ENCODE data around the gene LCOR. TPM values are rescaled to one million over a fixed set of nuclear protein-coding genes. Genes with fewer than 3 reads are reported as not detected.

The LCOR gene
- total and polyA plus RNA-seq, 11 donors = 4.3 to 31.4 (median 17.4) TPM

GRCh38 chr10:96968682-96969423 is 136.8 kb downstream of the LCOR start:
- Histone ChIP-seq H3K4me1 (no peaks in the 10 kb centered on the region), H3K27me3 (no peaks in the 10 kb centered on the region), H3K9me3 (no peaks in the 10 kb centered on the region), H3K36me3 (no peaks in the 10 kb centered on the region), H3K27ac (no peak overlapping the region), H3K4me3 (no peak overlapping the region)
- no peak for ATAC-seq
- DNase-seq = no peak
- intact Hi-C loops (cut with DNase I) = no loop called here
- no peak for TF ChIP-seq CTCF (IDR thresholded peaks at IDR 0.05)
- TF ChIP-seq POLR2A (IDR thresholded peaks at IDR 0.05) = no peak
- 92 to 98% (median 96%) methylated on average over 5 of the region's 5 CpGs for WGBS, 4 donors

GRCh38 chr10:96971324-96971723 is 139.2 kb downstream of the LCOR start:
- ATAC-seq (no peak), DNase-seq (no peak)
- H3K27me3 ChIP-seq = no peaks in the 10 kb centered on the region
- no peaks in the 10 kb centered on the region for H3K9me3 ChIP-seq
- WGBS, 4 donors = 85 to 95% (median 91%) methylated on average over 2 of the region's 2 CpGs
- TF ChIP-seq CTCF (IDR thresholded peaks at IDR 0.05) (no peak), POLR2A (IDR thresholded peaks at IDR 0.05) (no peak)
- peaks cover 0 to 9% (median 0%) of the 10 kb centered on the region in 12 donors for H3K4me1 ChIP-seq
- intact Hi-C loops (cut with DNase I) = no loop called here
- no peaks in the 10 kb centered on the region for H3K36me3 ChIP-seq
- no peak overlapping the region for H3K27ac ChIP-seq
- no peak overlapping the region for H3K4me3 ChIP-seq

GRCh38 chr10:96972264-96972663 is 140.2 kb downstream of the LCOR start:
- DNase-seq = no peak
- no peak for ATAC-seq
- intact Hi-C loops (cut with DNase I) = no loop called here
- H3K4me1 ChIP-seq = peaks cover 0 to 9% (median 0%) of the 10 kb centered on the region in 12 donors
- TF ChIP-seq POLR2A (IDR thresholded peaks at IDR 0.05) = no peak
- TF ChIP-seq CTCF (IDR thresholded peaks at IDR 0.05) = no peak
- H3K9me3 ChIP-seq = no peaks in the 10 kb centered on the region
- no peak overlapping the region for H3K27ac ChIP-seq
- H3K27me3 ChIP-seq = no peaks in the 10 kb centered on the region
- 89 to 91% (median 90%) methylated on average over 1 of the region's 1 CpG for WGBS, 4 donors
- H3K4me3 ChIP-seq = no peak overlapping the region
- no peaks in the 10 kb centered on the region for H3K36me3 ChIP-seq

GRCh38 chr10:96973809-96974747 is 142.0 kb downstream of the LCOR start:
- Histone ChIP-seq H3K36me3 (no peaks in the 10 kb centered on the region), H3K27me3 (no peaks in the 10 kb centered on the region), H3K4me1 (peaks cover 0 to 9% (median 0%) of the 10 kb centered on the region in 12 donors), H3K27ac (no peak overlapping the region), H3K9me3 (no peaks in the 10 kb centered on the region), H3K4me3 (no peak overlapping the region)
- 58 to 65% (median 62%) methylated on average over 5 of the region's 5 CpGs for WGBS, 4 donors
- ATAC-seq = peak in 1 of 4 donors; percentile 26
- no peak for DNase-seq
- TF ChIP-seq POLR2A (IDR thresholded peaks at IDR 0.05) (no peak), CTCF (IDR thresholded peaks at IDR 0.05) (no peak)
- intact Hi-C loops (cut with DNase I) = no loop called here

Measured in heart left ventricle (tissue), 16 donors.